ENCODE results near the gene TAS1R1. TPM values are rescaled to one million over a fixed set of nuclear protein-coding genes. Genes with fewer than 3 reads are reported as not detected.

The TAS1R1 gene
- total and polyA plus RNA-seq, 9 of the 15 experiments (the other 6 are each of a cell fraction or from before 2014, with no cell fraction given) = 0.06 TPM; not detected in 8

- TF ChIP-seq ZNF280B (CRISPR knock-in tag; IDR thresholded peaks at IDR 0.05) = no peak
Measured at GRCh38 chr1:6530504-6531160, 24.5 kb upstream of the TAS1R1 start (continued).

- ATAC-seq (no peak), FAIRE-seq (no peak), DNase-seq (ENCODE audit: extremely low read depth in 1 of 4, low spot score in 3 of 4) (no peak)
- no peak overlapping the region for H3K4me2 ChIP-seq (ENCODE audit: insufficient read depth, low read length)
- peaks cover 86% of the 10 kb centered on the region for H3K36me3 ChIP-seq (ENCODE audit: control insufficient read depth, insufficient read depth, low read length)
- H3K27ac ChIP-seq (ENCODE audit: extremely low read depth, low read depth, low read length) = no peak overlapping the region
- in situ Hi-C loops (cut with MboI) (no loop called here), intact Hi-C loops (cut with micrococcal nuclease) (no loop called here)
- no peaks in the 10 kb centered on the region for H3K9me1 ChIP-seq (ENCODE audit: control insufficient read depth, insufficient read depth, low read length)
- CTCF ChIA-PET (ENCODE audit: low intra/inter-chr PET ratio) = no interaction called here
- no peaks in the 10 kb centered on the region for H3K9me3 ChIP-seq (replicated peaks; ENCODE audit: control insufficient read depth, insufficient read depth, low read depth, low read length)
- no peak overlapping the region for H2AFZ ChIP-seq (ENCODE audit: low read depth, low read length)
- TF ChIP-seq SPI1 (IDR thresholded peaks at IDR 0.05; ENCODE audit: borderline replicate concordance, low read depth, low read length) = peak; percentile 80
- TF ChIP-seq GABPB2 (CRISPR knock-in tag; conservative IDR thresholded peaks at IDR 0.05) = no peak
- no peak for TF ChIP-seq CSDE1 (IDR thresholded peaks at IDR 0.05)
- TF ChIP-seq RUNX1 (IDR thresholded peaks at IDR 0.05; ENCODE audit: low read depth) = no peak
- no peaks in the 10 kb centered on the region for H3K4me1 ChIP-seq (replicated peaks in 1 of 2; ENCODE audit: control insufficient read depth in 2 of 2, insufficient read depth in 2 of 2, low read length in 2 of 2)
- TSS peak; percentile 20 for BruUV-seq (replicated peaks)
- POLR2A ChIA-PET = interaction anchor here (0.7 to 0.8 kb wide), 2 partner anchors 11 to 19 kb away, joined by 3 read pairs; no protein-coding TSS in a partner anchor
- no peak overlapping the region for H3K9ac ChIP-seq (ENCODE audit: insufficient read depth in 1 of 2, low read depth in 2 of 2, low read length in 2 of 2)
- no peaks in the 10 kb centered on the region for H3K27me3 ChIP-seq (ENCODE audit: control insufficient read depth in 2 of 2, insufficient read depth in 2 of 2, low read length in 2 of 2)
- WGBS (ENCODE audit: insufficient coverage, low coverage, missing lambda C conversion rate) = 86% methylated on average over 5 of the region's 5 CpGs
- peaks cover 5% of the 10 kb centered on the region; the same call in 1 of the 2 replicates for H4K20me1 ChIP-seq (replicated peaks; ENCODE audit: control insufficient read depth, insufficient read depth, low read length)
- H3K4me3 ChIP-seq = no peak overlapping the region
- H3K79me2 ChIP-seq (ENCODE audit: control insufficient read depth, insufficient read depth, low read length) = peaks cover 7% of the 10 kb centered on the region; the same call in 1 of the 3 replicates
Measured at GRCh38 chr1:6531996-6532395, 23.1 kb upstream of the TAS1R1 start.
